ENCODE results near the gene TMEM255B. TPM values are rescaled to one million over a fixed set of nuclear protein-coding genes. Genes with fewer than 3 reads are reported as not detected.

Gene TMEM255B
- total and polyA plus RNA-seq, 9 of the 15 experiments (the other 6 are each of a cell fraction or from before 2014, with no cell fraction given) = 0.01 to 0.75 (median 0.23) TPM

DNA sequence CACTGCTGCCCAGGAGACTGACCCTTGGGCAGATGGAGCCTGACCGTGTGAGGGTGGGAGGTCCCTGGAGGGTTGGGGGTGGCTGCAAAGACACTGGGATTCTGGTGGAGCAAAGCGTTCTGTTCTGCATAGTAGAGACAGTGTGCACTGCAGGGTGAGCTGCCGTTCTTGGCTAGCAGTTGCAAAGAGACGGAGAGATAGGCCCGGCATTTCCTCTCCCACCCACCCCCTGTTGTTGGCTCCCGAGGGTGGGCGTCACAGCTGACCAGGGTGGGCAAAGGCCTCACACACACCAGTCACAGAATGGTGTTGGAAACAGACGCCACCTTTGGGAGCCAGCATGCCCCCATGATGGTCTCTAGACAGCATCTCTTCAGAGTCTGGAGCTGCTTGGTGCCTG is 11.4 kb downstream of the TMEM255B start (continued):
- TF ChIP-seq, protein P1, sequence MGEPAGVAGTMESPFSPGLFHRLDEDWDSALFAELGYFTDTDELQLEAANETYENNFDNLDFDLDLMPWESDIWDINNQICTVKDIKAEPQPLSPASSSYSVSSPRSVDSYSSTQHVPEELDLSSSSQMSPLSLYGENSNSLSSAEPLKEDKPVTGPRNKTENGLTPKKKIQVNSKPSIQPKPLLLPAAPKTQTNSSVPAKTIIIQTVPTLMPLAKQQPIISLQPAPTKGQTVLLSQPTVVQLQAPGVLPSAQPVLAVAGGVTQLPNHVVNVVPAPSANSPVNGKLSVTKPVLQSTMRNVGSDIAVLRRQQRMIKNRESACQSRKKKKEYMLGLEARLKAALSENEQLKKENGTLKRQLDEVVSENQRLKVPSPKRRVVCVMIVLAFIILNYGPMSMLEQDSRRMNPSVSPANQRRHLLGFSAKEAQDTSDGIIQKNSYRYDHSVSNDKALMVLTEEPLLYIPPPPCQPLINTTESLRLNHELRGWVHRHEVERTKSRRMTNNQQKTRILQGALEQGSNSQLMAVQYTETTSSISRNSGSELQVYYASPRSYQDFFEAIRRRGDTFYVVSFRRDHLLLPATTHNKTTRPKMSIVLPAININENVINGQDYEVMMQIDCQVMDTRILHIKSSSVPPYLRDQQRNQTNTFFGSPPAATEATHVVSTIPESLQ (CRISPR knock-in tag; IDR thresholded peaks at IDR 0.05) = no peak

- ATAC-seq (no peak), DNase-seq (ENCODE audit: extremely low read depth in 1 of 4, low spot score in 3 of 4) (no peak), FAIRE-seq (no peak)
- CTCF ChIA-PET (ENCODE audit: low intra/inter-chr PET ratio) = no interaction called here
- Histone ChIP-seq H4K20me1 (replicated peaks; ENCODE audit: control insufficient read depth, insufficient read depth, low read length) (0 out of 2 replicates have a peak, but pooled peaks cover 5% of the 10 kb centered on the region), H3K79me2 (ENCODE audit: control insufficient read depth, insufficient read depth, low read length) (no peaks in the 10 kb centered on the region), H2AFZ (ENCODE audit: low read depth, low read length) (no peak overlapping the region), H3K9me3 (replicated peaks; ENCODE audit: control insufficient read depth, insufficient read depth, low read depth, low read length) (no peaks in the 10 kb centered on the region; the same call in 1 of the 2 replicates), H3K9ac (ENCODE audit: insufficient read depth in 1 of 2, low read depth in 2 of 2, low read length in 2 of 2) (no peak overlapping the region), H3K36me3 (ENCODE audit: control insufficient read depth, insufficient read depth, low read length) (no peaks in the 10 kb centered on the region), H3K4me3 (no peak overlapping the region), H3K9me1 (ENCODE audit: control insufficient read depth, insufficient read depth, low read length) (no peaks in the 10 kb centered on the region), H3K27ac (ENCODE audit: extremely low read depth, low read depth, low read length) (no peak overlapping the region), H3K4me1 (replicated peaks in 1 of 2; ENCODE audit: control insufficient read depth in 2 of 2, insufficient read depth in 2 of 2, low read length in 2 of 2) (peaks cover 0 to 3% of the 10 kb centered on the region in 2 experiments; a peak in 2 of 5 replicates), H3K27me3 (ENCODE audit: control insufficient read depth in 2 of 2, insufficient read depth in 2 of 2, low read length in 2 of 2) (peaks cover 17 to 51% of the 10 kb centered on the region in 2 experiments), H3K4me2 (ENCODE audit: insufficient read depth, low read length) (no peak overlapping the region)
- WGBS (ENCODE audit: insufficient coverage, low coverage, missing lambda C conversion rate) = 9% methylated on average over 5 of the region's 5 CpGs
- in situ Hi-C loops (cut with MboI) (no loop called here), intact Hi-C loops (cut with micrococcal nuclease) (no loop called here)
- POLR2A ChIA-PET = no interaction called here
- BruUV-seq (replicated peaks) = no TSS peak
- TF ChIP-seq ETV1 (tag; conservative IDR thresholded peaks at IDR 0.05; ENCODE audit: low read depth) = no peak
- TF ChIP-seq, protein P2, sequence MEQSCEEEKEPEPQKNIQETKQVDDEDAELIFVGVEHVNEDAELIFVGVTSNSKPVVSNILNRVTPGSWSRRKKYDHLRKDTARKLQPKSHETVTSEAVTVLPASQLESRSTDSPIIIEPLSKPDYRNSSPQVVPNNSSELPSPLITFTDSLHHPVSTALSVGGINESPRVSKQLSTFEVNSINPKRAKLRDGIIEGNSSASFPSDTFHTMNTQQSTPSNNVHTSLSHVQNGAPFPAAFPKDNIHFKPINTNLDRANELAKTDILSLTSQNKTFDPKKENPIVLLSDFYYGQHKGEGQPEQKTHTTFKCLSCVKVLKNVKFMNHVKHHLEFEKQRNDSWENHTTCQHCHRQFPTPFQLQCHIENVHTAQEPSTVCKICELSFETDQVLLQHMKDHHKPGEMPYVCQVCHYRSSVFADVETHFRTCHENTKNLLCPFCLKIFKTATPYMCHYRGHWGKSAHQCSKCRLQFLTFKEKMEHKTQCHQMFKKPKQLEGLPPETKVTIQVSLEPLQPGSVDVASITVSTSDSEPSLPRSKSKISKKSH (CRISPR knock-in tag; IDR thresholded peaks at IDR 0.05) = no peak
- no peak for TF ChIP-seq SRSF9 (IDR thresholded peaks at IDR 0.05; ENCODE audit: borderline replicate concordance, low read depth, low read length)
- no peak for TF ChIP-seq ZNF324 (CRISPR knock-in tag; IDR thresholded peaks at IDR 0.05)
- TF ChIP-seq SFPQ (IDR thresholded peaks at IDR 0.05; ENCODE audit: low read depth, low read length) = no peak
- no peak for TF ChIP-seq ATF7 (IDR thresholded peaks at IDR 0.05)
- TF ChIP-seq WHSC1 (IDR thresholded peaks at IDR 0.05; ENCODE audit: low read length) = no peak
- no peak for TF ChIP-seq ZNF592 (IDR thresholded peaks at IDR 0.05)
- TF ChIP-seq TSC22D4 (tag; IDR thresholded peaks at IDR 0.05) = no peak
- TF ChIP-seq CXXC5 (CRISPR knock-in tag; IDR thresholded peaks at IDR 0.05) = no peak
These were observed 11.9 kb downstream of the TMEM255B start for GRCh38 chr13:113770937-113771336.
